Fibroblast of lung (primary cell): ENCODE results near the gene PML. TPM values are rescaled to one million over a fixed set of nuclear protein-coding genes. Genes with fewer than 3 reads are reported as not detected.

Source experiments
- DNase-seq, 2 donors: peaks; one replicate each; pipeline versions ENCODE4 v3.0.0 to v3.0.0-alpha.2; 2010; ENCODE audit warnings: low read depth in 2 of 2
- H2AFZ ChIP-seq: 2 replicates; pipeline ENCODE4 v1.5.1; 2012; ENCODE audit warnings: low read length, control low read depth, inconsistent platforms
- H3K27ac ChIP-seq: 2 replicates; pipeline ENCODE4 v1.5.1; 2011; ENCODE audit warnings: low read length, control low read depth; ENCODE audit not compliant: insufficient read depth
- H3K27me3 ChIP-seq: 2 replicates; pipeline ENCODE4 v1.5.1; 2011; ENCODE audit warnings: mild to moderate bottlenecking, low read length; ENCODE audit not compliant: control insufficient read depth, insufficient read depth
- H3K36me3 ChIP-seq: 2 replicates; pipeline ENCODE4 v1.5.1; 2011; ENCODE audit warnings: low read length; ENCODE audit not compliant: control insufficient read depth, insufficient read depth
- H3K4me1 ChIP-seq: 2 replicates; pipeline ENCODE4 v1.5.1; 2011; ENCODE audit warnings: low read length; ENCODE audit not compliant: control insufficient read depth, insufficient read depth; ENCODE audit errors: extremely low read depth
- H3K4me2 ChIP-seq: 2 replicates; pipeline ENCODE4 v1.5.1; 2011; ENCODE audit warnings: low read length, control low read depth; ENCODE audit not compliant: insufficient read depth; ENCODE audit errors: extremely low read depth
- H3K4me3 ChIP-seq, 4 experiments: fragments of 200-600 bp in 1 of 4; sonication (generic) in 1 of 4; replicated peaks in 1 of 4; 2 replicates each; pipeline ENCODE4 v1.5.1; 2011 to 2016; ENCODE audit warnings: low read length in 4 of 4, low read depth in 3 of 4, mild to moderate bottlenecking in 3 of 4, control low read depth in 2 of 4, inconsistent platforms in 1 of 4, mixed read lengths in 1 of 4; ENCODE audit not compliant: insufficient read depth in 1 of 4; ENCODE audit errors: control extremely low read depth in 1 of 4
- H3K79me2 ChIP-seq: 2 replicates; pipeline ENCODE4 v1.5.1; 2012; ENCODE audit warnings: mild to moderate bottlenecking, low read length, inconsistent platforms; ENCODE audit not compliant: control insufficient read depth, insufficient read depth
- H3K9ac ChIP-seq: 2 replicates; pipeline ENCODE4 v1.5.1; 2011; ENCODE audit warnings: mild to moderate bottlenecking, low read length, control low read depth; ENCODE audit not compliant: insufficient read depth
- H3K9me3 ChIP-seq: 2 replicates; pipeline ENCODE4 v1.5.1; 2012; ENCODE audit warnings: low read depth, low read length; ENCODE audit not compliant: control insufficient read depth, insufficient read depth
- H4K20me1 ChIP-seq: 2 replicates; pipeline ENCODE4 v1.5.1; 2011; ENCODE audit warnings: low read length; ENCODE audit not compliant: control insufficient read depth, insufficient read depth; ENCODE audit errors: extremely low read depth
- CTCF ChIP-seq, 2 donors: IDR thresholded peaks in 1 of 2; conservative IDR thresholded peaks in 1 of 2; 1 replicate in 1 of 2; 2 replicates in 1 of 2; pipeline ENCODE4 v1.5.1; 2011 to 2012; ENCODE audit warnings: low read length in 2 of 2, control low read depth in 1 of 2, inconsistent platforms in 1 of 2, low read depth in 1 of 2, mild to moderate bottlenecking in 1 of 2
- EZH2 ChIP-seq: IDR thresholded peaks from 2 replicates; pipeline ENCODE4 v1.5.1; 2012; ENCODE audit warnings: low read length, control low read depth, mild to moderate bottlenecking; ENCODE audit errors: missing control alignments
- polyA plus RNA-seq, 2 donors: library from polyadenylated mRNA; depleted of rRNA in 1 of 2; stranded (reverse) in 1 of 2; unstranded in 1 of 2; fragments of >200 nt; gene quantifications; 2 replicates each; pipeline ENCODE4 v1.2.1, GENCODE V29; 2011 to 2012; ENCODE audit warnings: missing spikeins in 1 of 2
- total RNA-seq: library from RNA; depleted of rRNA; stranded (reverse); fragments of >200 nt; gene quantifications from 2 replicates; pipeline ENCODE4 v1.2.1, GENCODE V29; 2014

Gene PML
- total and polyA plus RNA-seq, 2 donors (not counting 1 experiment from before 2014, with no cell fraction given): 11.1 to 34.0 TPM

DNA sequence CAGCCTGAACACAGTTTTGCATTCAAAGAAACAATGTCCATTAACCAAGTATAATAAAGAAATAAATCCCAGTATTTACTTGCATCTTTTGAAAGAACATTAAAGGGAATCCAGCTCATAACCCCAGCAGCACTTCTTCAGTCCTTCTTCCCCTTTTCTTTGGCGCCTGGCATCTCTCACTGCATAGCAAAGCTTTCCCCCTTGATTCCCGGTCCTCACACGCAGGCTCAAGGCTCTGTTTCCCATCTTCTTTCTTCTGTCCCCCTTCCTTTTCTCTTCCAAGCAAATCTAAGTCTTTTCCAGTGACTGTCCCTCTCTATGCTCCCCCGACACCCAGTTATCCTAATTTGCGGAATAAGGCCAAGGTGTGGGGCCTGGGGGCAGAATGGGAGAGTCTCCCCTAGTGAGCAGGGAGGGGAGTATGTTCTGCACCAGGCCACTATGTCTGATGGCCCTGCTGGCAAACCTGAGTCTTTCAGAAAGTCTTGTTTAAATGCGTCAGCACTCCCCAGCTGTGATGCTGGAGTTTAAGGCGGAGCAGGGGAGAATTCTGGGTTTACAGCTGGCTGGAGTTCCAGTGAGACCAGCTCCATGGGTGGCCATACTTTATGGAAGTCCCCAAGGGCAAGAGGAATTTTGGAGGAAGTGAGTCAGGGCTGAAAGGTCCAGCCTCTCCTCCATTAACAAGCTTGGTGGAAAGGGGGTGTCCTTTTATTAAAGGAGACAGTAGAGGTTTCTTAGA is 45.8 kb downstream of the PML start:
- TF ChIP-seq EZH2 (no peak), CTCF (conservative IDR thresholded peaks at IDR 0.05 in 1 of 2, IDR thresholded peaks at IDR 0.05 in 1 of 2; ENCODE audit: low read depth in 1 of 2, low read length in 2 of 2) (no peak)
- Histone ChIP-seq H3K4me3 (no peak overlapping the region), H3K9me3 (no peaks in the 10 kb centered on the region), H3K27ac (peak overlapping the region; percentile 79), H2AFZ (no peak overlapping the region), H3K27me3 (no peaks in the 10 kb centered on the region), H3K4me2 (no peak overlapping the region), H3K4me1 (peaks cover 27% of the 10 kb centered on the region), H4K20me1 (no peaks in the 10 kb centered on the region), H3K79me2 (no peaks in the 10 kb centered on the region), H3K36me3 (peaks cover 16% of the 10 kb centered on the region), H3K9ac (no peak overlapping the region)
- DNase-seq: peak; percentile 89 to 91

GRCh38 chr15:74041311-74041756 is 46.8 kb downstream of the PML start:
- H3K4me1 ChIP-seq: peaks cover 27% of the 10 kb centered on the region
- H3K9me3 ChIP-seq: no peaks in the 10 kb centered on the region
- H2AFZ ChIP-seq: no peak overlapping the region
- H3K79me2 ChIP-seq: no peaks in the 10 kb centered on the region
- H3K9ac ChIP-seq: no peak overlapping the region
- H3K27ac ChIP-seq: no peak overlapping the region
- H3K4me2 ChIP-seq: no peak overlapping the region
- H3K4me3 ChIP-seq: no peak overlapping the region
- no peaks in the 10 kb centered on the region for H3K27me3 ChIP-seq
- no peak for DNase-seq
- no peaks in the 10 kb centered on the region for H4K20me1 ChIP-seq
- H3K36me3 ChIP-seq: peaks cover 12% of the 10 kb centered on the region
- TF ChIP-seq CTCF (conservative IDR thresholded peaks at IDR 0.05 in 1 of 2, IDR thresholded peaks at IDR 0.05 in 1 of 2; ENCODE audit: low read depth in 1 of 2, low read length in 2 of 2): no peak
- no peak for TF ChIP-seq EZH2

GRCh38 chr15:74041777-74042435 is 47.4 kb downstream of the PML start:
- Histone ChIP-seq H2AFZ (no peak overlapping the region), H3K79me2 (no peaks in the 10 kb centered on the region), H3K4me2 (no peak overlapping the region), H3K27me3 (no peaks in the 10 kb centered on the region), H3K9ac (no peak overlapping the region), H3K9me3 (no peaks in the 10 kb centered on the region), H4K20me1 (no peaks in the 10 kb centered on the region), H3K4me3 (no peak overlapping the region), H3K4me1 (peaks cover 27% of the 10 kb centered on the region), H3K27ac (no peak overlapping the region), H3K36me3 (peaks cover 12% of the 10 kb centered on the region)
- DNase-seq: no peak
- TF ChIP-seq CTCF (conservative IDR thresholded peaks at IDR 0.05 in 1 of 2, IDR thresholded peaks at IDR 0.05 in 1 of 2; ENCODE audit: low read depth in 1 of 2, low read length in 2 of 2): no peak
- no peak for TF ChIP-seq EZH2
